Esophagus squamous epithelium (tissue), 5 donors: Measurements from ENCODE around the gene AP2S1. TPM values are rescaled to one million over a fixed set of nuclear protein-coding genes. Genes with fewer than 3 reads are reported as not detected.

Source experiments
- DNase-seq: peaks from one replicate; lab custom pipeline; 2025; lab: John Stamatoyannopoulos, UW
- H3K27ac ChIP-seq, 4 donors: fragments of 200-600 bp; sonication (generic); one replicate each; pipeline ENCODE4 v1.5.1; 2016 to 2019; ENCODE audit warnings: mild to moderate bottlenecking in 1 of 4
- H3K27me3 ChIP-seq, 4 donors: fragments of 200-600 bp; sonication (generic); 1 replicate in 3 of 4; 2 replicates in 1 of 4; pipeline versions ENCODE4 v1.5.1 to v1.6.0; 2017 to 2021; ENCODE audit warnings: antibody characterized with exemption in 1 of 4
- H3K36me3 ChIP-seq, 3 donors: fragments of 200-600 bp; sonication (generic); one replicate each; pipeline ENCODE4 v1.5.1; 2016 to 2019
- H3K4me1 ChIP-seq, 3 donors: fragments of 200-600 bp; sonication (generic); one replicate each; pipeline ENCODE4 v1.5.1; 2017 to 2019
- H3K4me3 ChIP-seq, 4 donors: fragments of 200-600 bp; sonication (generic); 1 replicate in 3 of 4; 2 replicates in 1 of 4; pipeline ENCODE4 v1.5.1; 2016 to 2019; ENCODE audit warnings: mild to moderate bottlenecking in 2 of 4, moderate library complexity in 1 of 4
- H3K9me3 ChIP-seq, 3 donors: fragments of 200-600 bp; sonication (generic); one replicate each; pipeline ENCODE4 v1.5.1; 2016 to 2019
- CTCF ChIP-seq, 6 experiments: fragments of 450-650 bp in 4 of 6; fragments of 200-600 bp in 2 of 6; sonication (generic) in 2 of 6; IDR thresholded peaks; one replicate each; pipeline ENCODE4 v1.5.1; 2016 to 2019; ENCODE audit warnings: antibody characterized with exemption in 6 of 6, mild to moderate bottlenecking in 4 of 6, moderate library complexity in 4 of 6
- POLR2A ChIP-seq, 4 donors: fragments of 450-650 bp; IDR thresholded peaks; one replicate each; pipeline ENCODE4 v1.6.1; 2017; ENCODE audit warnings: antibody characterized with exemption in 4 of 4, mild to moderate bottlenecking in 4 of 4, moderate library complexity in 3 of 4
- WGBS, 2 donors: methylation state at CpG; one replicate each; pipeline ENCODE4 v1.1.5; 2018; 5-methylcytosine and 5-hydroxymethylcytosine counted together
- intact Hi-C: fragments of 100-400 bp; cut with DNase I; formaldehyde crosslinking; loops from one replicate; pipeline ENCODE4 v1.15.0; 2022
- total RNA-seq, 4 donors: library from RNA; depleted of rRNA; stranded (reverse); fragments of >200 nt; gene quantifications; one replicate each; pipeline ENCODE4 v1.1.0, GENCODE V29; 2016
- donor health status: DM: yes; HTN: yes; CAD: no.

AP2S1 gene
- total RNA-seq, 4 donors from 2014 or later = 83.0 to 230 (median 133) TPM

DNA sequence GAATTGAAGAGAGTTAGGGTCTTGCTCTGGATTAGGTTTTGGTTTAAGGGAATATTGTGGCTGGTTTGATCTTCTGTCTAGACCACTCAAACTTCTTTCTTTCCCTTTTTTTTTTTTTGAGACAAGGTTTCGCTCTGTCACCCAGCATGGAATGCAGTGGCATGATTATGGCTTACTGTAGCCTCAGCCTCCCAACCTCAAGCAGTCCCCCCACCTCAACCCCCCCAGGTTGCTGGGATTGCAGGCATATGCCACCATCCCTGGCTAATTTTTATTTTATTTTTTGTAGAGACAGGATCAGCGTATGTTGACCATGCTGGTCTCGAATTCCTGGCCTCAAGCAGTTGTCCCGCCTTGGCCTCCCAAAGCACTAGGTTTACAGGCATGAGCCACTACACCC, 31.4 kb upstream of the AP2S1 start:
- no peaks in the 10 kb centered on the region for H3K27me3 ChIP-seq
- H3K4me3 ChIP-seq = no peak overlapping the region
- H3K9me3 ChIP-seq = no peaks in the 10 kb centered on the region
- H3K27ac ChIP-seq = no peak overlapping the region
- intact Hi-C loops = no loop called here
- 90 to 93% methylated on average over 4 of the region's 4 CpGs for WGBS, 2 donors
- no peak for DNase-seq
- H3K36me3 ChIP-seq = no peaks in the 10 kb centered on the region
- peaks cover 0 to 40% (median 3%) of the 10 kb centered on the region in 3 donors for H3K4me1 ChIP-seq
- no peak for TF ChIP-seq POLR2A (IDR thresholded peaks at IDR 0.05)
- no peak for TF ChIP-seq CTCF (IDR thresholded peaks at IDR 0.05)

- DNase-seq = no peak
- H3K4me1 ChIP-seq = peaks cover 0 to 32% (median 3%) of the 10 kb centered on the region in 3 donors
- no peak overlapping the region for H3K4me3 ChIP-seq
- H3K27ac ChIP-seq = no peak overlapping the region
- no peaks in the 10 kb centered on the region for H3K9me3 ChIP-seq
- H3K27me3 ChIP-seq = no peaks in the 10 kb centered on the region
- WGBS, 2 donors = 93 to 100% methylated on average over 3 to 4 of the region's 4 CpGs
- H3K36me3 ChIP-seq = no peaks in the 10 kb centered on the region
- intact Hi-C loops = no loop called here
- TF ChIP-seq POLR2A (IDR thresholded peaks at IDR 0.05) (no peak), CTCF (IDR thresholded peaks at IDR 0.05) (no peak)
These were observed 30.4 kb upstream of the AP2S1 start for GRCh38 chr19:46881092-46881491.

GRCh38 chr19:46880431-46880830, 29.8 kb upstream of the AP2S1 start:
- no peak overlapping the region for H3K27ac ChIP-seq
- H3K36me3 ChIP-seq = no peaks in the 10 kb centered on the region
- TF ChIP-seq POLR2A (IDR thresholded peaks at IDR 0.05) (no peak), CTCF (IDR thresholded peaks at IDR 0.05) (no peak)
- intact Hi-C loops = no loop called here
- H3K4me3 ChIP-seq = no peak overlapping the region
- peaks cover 0 to 30% (median 0%) of the 10 kb centered on the region in 3 donors for H3K4me1 ChIP-seq
- 94 to 100% methylated on average over 1 of the region's 1 CpG for WGBS, 2 donors
- no peaks in the 10 kb centered on the region for H3K9me3 ChIP-seq
- no peaks in the 10 kb centered on the region for H3K27me3 ChIP-seq
- no peak for DNase-seq

- WGBS, 2 donors = 78 to 81% methylated on average over 5 of the region's 9 CpGs
- Histone ChIP-seq H3K27ac (no peak overlapping the region), H3K9me3 (no peaks in the 10 kb centered on the region), H3K36me3 (no peaks in the 10 kb centered on the region), H3K27me3 (no peaks in the 10 kb centered on the region), H3K4me1 (peaks cover 0 to 44% (median 0%) of the 10 kb centered on the region in 3 donors), H3K4me3 (no peak overlapping the region)
- TF ChIP-seq CTCF (IDR thresholded peaks at IDR 0.05) (no peak), POLR2A (IDR thresholded peaks at IDR 0.05) (no peak)
- intact Hi-C loops = no loop called here
- DNase-seq = no peak
These were observed 28.1 kb upstream of the AP2S1 start for GRCh38 chr19:46878613-46879375.

- 85 to 86% methylated on average over 6 of the region's 6 CpGs for WGBS, 2 donors
- Histone ChIP-seq H3K36me3 (no peaks in the 10 kb centered on the region), H3K27me3 (no peaks in the 10 kb centered on the region), H3K27ac (peak overlapping the region in 3 of 4 donors; percentile 27 to 60 (median 48)), H3K4me1 (peaks cover 0 to 35% (median 0%) of the 10 kb centered on the region in 3 donors), H3K9me3 (no peaks in the 10 kb centered on the region), H3K4me3 (no peak overlapping the region)
- TF ChIP-seq CTCF (IDR thresholded peaks at IDR 0.05) (no peak), POLR2A (IDR thresholded peaks at IDR 0.05) (no peak)
- no peak for DNase-seq
- intact Hi-C loops = no loop called here
These were observed 25.0 kb upstream of the AP2S1 start for GRCh38 chr19:46875657-46876056.
